Endothelial cell of umbilical vein (primary cell): ENCODE data around the gene LRRC37A3. TPM values are rescaled to one million over a fixed set of nuclear protein-coding genes. Genes with fewer than 3 reads are reported as not detected.

Source experiments
- BruUV-seq: library from RNA; stranded (reverse); fragments of 400-500 nt; replicated peaks from 2 replicates; lab custom pipeline; 2021; lab: Mats Ljungman, UMichigan
- CTCF ChIA-PET: fragments of 300-600, 350-600 bp; sonication (Branson Sonifier 250); formaldehyde crosslinking; loops from one replicate; lab custom pipeline; 2021; ENCODE audit warnings: antibody characterized with exemption, inconsistent platforms; lab: Charles Lee
- POLR2A ChIA-PET: fragments of 300-600, 350-600 bp; sonication (Branson Sonifier 250); formaldehyde crosslinking; loops from one replicate; lab custom pipeline; 2021; ENCODE audit warnings: antibody characterized with exemption, inconsistent platforms; lab: Charles Lee
- DNase-seq: peaks from one replicate; pipeline ENCODE4 v3.0.0-alpha.2; 2011; ENCODE audit warnings: low read depth, low spot score
- FAIRE-seq: peaks from 2 replicates; lab custom pipeline; 2011; peaks lifted over from hg19 to GRCh38; lab: Jason Lieb, UNC
- H2AFZ ChIP-seq: 2 replicates; pipeline ENCODE4 v1.6.0; 2012; ENCODE audit warnings: low read depth, low read length, control low read depth, inconsistent platforms
- H3K27ac ChIP-seq: 2 replicates; pipeline ENCODE4 v1.5.1; 2011; ENCODE audit warnings: low read depth, mild to moderate bottlenecking, control low read depth, low read length, moderate library complexity; ENCODE audit not compliant: insufficient read depth
- H3K27me3 ChIP-seq, 2 experiments: 2 replicates each; pipeline versions ENCODE4 v1.6.0 to v1.6.1; 2011; ENCODE audit warnings: low read length in 2 of 2, mixed read lengths in 1 of 2; ENCODE audit not compliant: control insufficient read depth in 2 of 2, insufficient read depth in 2 of 2
- H3K36me3 ChIP-seq, 2 experiments: 2 replicates in 1 of 2; 3 replicates in 1 of 2; pipeline ENCODE4 v1.5.1; 2011; ENCODE audit warnings: low read length in 2 of 2, mild to moderate bottlenecking in 1 of 2, moderate library complexity in 1 of 2; ENCODE audit not compliant: control insufficient read depth in 2 of 2, insufficient read depth in 2 of 2; ENCODE audit errors: extremely low read depth in 1 of 2
- H3K4me1 ChIP-seq: 3 replicates; pipeline ENCODE4 v1.5.1; 2011; ENCODE audit warnings: mild to moderate bottlenecking, low read length; ENCODE audit not compliant: control insufficient read depth, insufficient read depth; ENCODE audit errors: extremely low read depth
- H3K4me2 ChIP-seq: 2 replicates; pipeline ENCODE4 v1.6.1; 2011; ENCODE audit warnings: low read length, control low read depth, mixed read lengths; ENCODE audit not compliant: insufficient read depth
- H3K4me3 ChIP-seq, 3 experiments: fragments of 200-600 bp in 1 of 3; sonication (generic), shearing (Covaris generic) in 1 of 3; replicated peaks in 1 of 3; 2 replicates each; pipeline ENCODE4 v1.5.1; 2011 to 2016; ENCODE audit warnings: control low read depth in 3 of 3, low read length in 3 of 3, mild to moderate bottlenecking in 2 of 3, inconsistent platforms in 1 of 3, low read depth in 1 of 3, moderate library complexity in 1 of 3; ENCODE audit not compliant: insufficient read depth in 1 of 3
- H3K79me2 ChIP-seq: 2 replicates; pipeline ENCODE4 v1.6.0; 2012; ENCODE audit warnings: low read length, inconsistent platforms; ENCODE audit not compliant: control insufficient read depth, insufficient read depth
- H3K9ac ChIP-seq: replicated peaks from 2 replicates; pipeline ENCODE3; 2011; ENCODE audit warnings: low read length, control low read depth; ENCODE audit not compliant: insufficient read depth; ENCODE audit errors: extremely low read depth
- H3K9me1 ChIP-seq: replicated peaks from 3 replicates; pipeline ENCODE4 v1.6.0; 2011; ENCODE audit warnings: mild to moderate bottlenecking, low read length; ENCODE audit not compliant: control insufficient read depth, insufficient read depth; ENCODE audit errors: extremely low read depth
- H3K9me3 ChIP-seq: replicated peaks from 2 replicates; pipeline ENCODE4 v1.5.1; 2012; ENCODE audit warnings: low read length, inconsistent platforms; ENCODE audit not compliant: control insufficient read depth, insufficient read depth
- H4K20me1 ChIP-seq: replicated peaks from 2 replicates; pipeline ENCODE3; 2011; ENCODE audit warnings: mild to moderate bottlenecking, low read length; ENCODE audit not compliant: control insufficient read depth, insufficient read depth; ENCODE audit errors: extremely low read depth
- CTCF ChIP-seq, 2 donors: IDR thresholded peaks; 1 replicate in 1 of 2; 2 replicates in 1 of 2; pipeline ENCODE4 v1.5.1; 2011; ENCODE audit warnings: low read length in 2 of 2, mild to moderate bottlenecking in 2 of 2, moderate library complexity in 2 of 2, control low read depth in 1 of 2, inconsistent platforms in 1 of 2, low read depth in 1 of 2; ENCODE audit not compliant: insufficient read depth in 1 of 2; ENCODE audit errors: extremely low read depth in 1 of 2
- EZH2 ChIP-seq: IDR thresholded peaks from 2 replicates; pipeline ENCODE4 v1.6.1; 2012; ENCODE audit warnings: borderline replicate concordance, low read depth, mild to moderate bottlenecking, moderate library complexity, low read length, inconsistent platforms; ENCODE audit not compliant: severe bottlenecking
- FOS ChIP-seq: IDR thresholded peaks from 2 replicates; pipeline ENCODE4 v1.6.1; 2011; ENCODE audit warnings: mild to moderate bottlenecking, low read length, moderate library complexity, borderline replicate concordance; ENCODE audit not compliant: insufficient read depth
- GATA2 ChIP-seq: IDR thresholded peaks from 2 replicates; pipeline ENCODE4 v1.7.0; 2011; ENCODE audit warnings: low read depth, mild to moderate bottlenecking, moderate library complexity, mixed read lengths, low read length; ENCODE audit not compliant: insufficient read length, insufficient read depth
- JUN ChIP-seq: IDR thresholded peaks from 2 replicates; pipeline ENCODE4 v1.6.1; 2011; ENCODE audit warnings: borderline replicate concordance, low read depth; ENCODE audit not compliant: insufficient read length, insufficient read depth
- MYC ChIP-seq: IDR thresholded peaks from one replicate; pipeline ENCODE4 v1.6.1; 2011; ENCODE audit warnings: mild to moderate bottlenecking, low read depth, low read length
- POLR2A ChIP-seq: IDR thresholded peaks from 2 replicates; pipeline ENCODE4 v1.6.1; 2012; ENCODE audit warnings: low read depth, mild to moderate bottlenecking, control low read depth, low read length
- POLR2AphosphoS5 ChIP-seq: IDR thresholded peaks from 2 replicates; pipeline ENCODE4 v1.6.1; 2012; ENCODE audit warnings: low read depth, mild to moderate bottlenecking, control low read depth, low read length, moderate library complexity; ENCODE audit not compliant: insufficient read depth
- dilution Hi-C: fragments of 300-500 bp; cut with MboI; formaldehyde crosslinking; loops from one replicate; pipeline ENCODE4 v1.15.0; 2019; ENCODE audit warnings: low sequenced_read_pairs; ENCODE audit not compliant: extremely low pct_ligation_motif_present
- intact Hi-C: fragments of 100-400 bp; cut with micrococcal nuclease; formaldehyde crosslinking; loops from one replicate; pipeline ENCODE4 v1.10.0; 2022
- polyA plus RNA-seq, 4 experiments: library from polyadenylated mRNA; depleted of rRNA in 3 of 4; stranded (reverse) in 3 of 4; unstranded in 1 of 4; fragments of >200 nt; gene quantifications; 2 replicates each; pipeline versions ENCODE4 v1.2.1 to v1.2.3, GENCODE V29; 2011 to 2012; ENCODE audit warnings: missing spikeins in 1 of 4
- total RNA-seq: library from RNA; stranded (reverse); gene quantifications from 2 replicates; pipeline ENCODE4 v1.2.3, GENCODE V29; 2021

Gene LRRC37A3
- total and polyA plus RNA-seq, 2 donors (not counting 3 experiments of a cell fraction or from before 2014, with no cell fraction given), result 7.1 to 8.6 TPM

GRCh38 chr17:64941045-64941444 lies 21.8 kb upstream of the LRRC37A3 start:
- Histone ChIP-seq H3K4me2 (no peak overlapping the region), H3K4me1 (no peaks in the 10 kb centered on the region), H3K27me3 (no peaks in the 10 kb centered on the region), H4K20me1 (no peaks in the 10 kb centered on the region), H3K27ac (no peak overlapping the region), H3K4me3 (no peak overlapping the region), H3K9me1 (peaks cover 2% of the 10 kb centered on the region), H3K36me3 (no peaks in the 10 kb centered on the region), H2AFZ (no peak overlapping the region), H3K9me3 (no peaks in the 10 kb centered on the region), H3K9ac (no peak overlapping the region), H3K79me2 (no peaks in the 10 kb centered on the region)
- intact Hi-C loops (no loop called here), dilution Hi-C loops (no loop called here)
- CTCF ChIA-PET, result interaction anchor here (1.0 to 1.7 kb wide), 4 partner anchors 14 to 452 kb away, joined by 3 to 6 read pairs (median 5); partner anchors contain the start of gene LRRC37A3
- BruUV-seq, result no TSS peak
- POLR2A ChIA-PET, result no interaction called here
- FAIRE-seq, result no peak
- TF ChIP-seq GATA2 (no peak), EZH2 (no peak), JUN (no peak)
- no peak for DNase-seq

- H3K4me3 ChIP-seq, result no peak overlapping the region
- H3K27me3 ChIP-seq, result no peaks in the 10 kb centered on the region
- H2AFZ ChIP-seq, result no peak overlapping the region
- H3K36me3 ChIP-seq, result no peaks in the 10 kb centered on the region
- BruUV-seq, result no TSS peak
- intact Hi-C loops (no loop called here), dilution Hi-C loops (no loop called here)
- peaks cover under 1% of the 10 kb centered on the region for H3K9me1 ChIP-seq
- H3K27ac ChIP-seq, result no peak overlapping the region
- TF ChIP-seq POLR2AphosphoS5 (no peak), JUN (no peak), POLR2A (no peak), GATA2 (no peak), CTCF (IDR thresholded peaks at IDR 0.05; ENCODE audit: extremely low read depth in 1 of 2, insufficient read depth in 1 of 2, low read depth in 1 of 2, low read length in 2 of 2) (no peak), EZH2 (no peak), MYC (no peak), FOS (no peak)
- H4K20me1 ChIP-seq, result no peaks in the 10 kb centered on the region
- POLR2A ChIA-PET, result no interaction called here
- FAIRE-seq, result no peak
- CTCF ChIA-PET, result interaction anchor here (1.0 to 3.3 kb wide), 6 partner anchors 12 to 451 kb away, joined by 3 to 35 read pairs (median 24); no protein-coding TSS in a partner anchor
- no peak overlapping the region for H3K4me2 ChIP-seq
- no peaks in the 10 kb centered on the region for H3K79me2 ChIP-seq
- no peaks in the 10 kb centered on the region for H3K9me3 ChIP-seq
- DNase-seq, result no peak
- no peaks in the 10 kb centered on the region for H3K4me1 ChIP-seq
- H3K9ac ChIP-seq, result no peak overlapping the region
These were observed 20.8 kb upstream of the LRRC37A3 start for GRCh38 chr17:64940055-64940454.
